DOHH2 (cell line): ENCODE results near the gene NIM1K.

Source experiments
- CTCF ChIP-seq: fragments of 200-600 bp; sonication (generic); IDR thresholded peaks from one replicate; pipeline ENCODE4 v1.5.1; 2014; ENCODE audit warnings: antibody characterized with exemption, mild to moderate bottlenecking, low read depth, low read length; ENCODE audit not compliant: poor library complexity, severe bottlenecking
- EZH2phosphoT487 ChIP-seq: fragments of 200-600 bp; sonication (generic); IDR thresholded peaks from 2 replicates; pipeline ENCODE4 v1.6.1; 2017; ENCODE audit warnings: borderline replicate concordance, mild to moderate bottlenecking, antibody characterized with exemption, low read length, moderate library complexity, mixed read lengths

DNA sequence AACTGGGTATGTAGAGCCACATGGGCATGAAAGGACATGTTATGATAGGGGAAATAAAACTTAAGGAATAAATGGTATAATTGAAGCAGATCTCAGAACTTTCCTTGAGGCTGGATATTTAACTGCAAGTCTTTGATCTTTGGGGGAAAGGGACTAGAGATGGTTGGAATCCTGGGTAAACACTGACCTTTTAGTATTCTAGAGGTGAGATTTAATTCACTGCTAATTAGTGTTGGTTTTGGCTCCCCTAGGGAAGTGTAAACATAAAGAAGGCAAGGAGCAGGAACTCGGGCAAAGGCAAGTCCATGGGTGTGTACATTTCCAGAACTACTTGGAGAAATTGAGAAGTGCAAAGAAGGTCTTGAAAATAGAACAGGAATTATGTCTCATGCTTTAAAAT lies 16.6 kb downstream of the NIM1K start:
- TF ChIP-seq CTCF: no peak
- no peak for TF ChIP-seq EZH2phosphoT487
